HS-27A (cell line): Measurements from ENCODE around the gene SAMD4A.

Experiments used
- DNase-seq: peaks from one replicate; pipeline ENCODE4 v3.0.0-alpha.2; 2012; ENCODE audit warnings: low read depth, missing footprints

The SAMD4A gene

GRCh38 chr14:54632452-54632851, 65.5 kb downstream of the SAMD4A start:
- no peak for DNase-seq

- no peak for DNase-seq
Measured at GRCh38 chr14:54633076-54633475, 66.1 kb downstream of the SAMD4A start.

- no peak for DNase-seq
Measured at GRCh38 chr14:54637270-54638134, 70.6 kb downstream of the SAMD4A start.

- DNase-seq, result no peak
Measured at GRCh38 chr14:54638135-54638446, 71.2 kb downstream of the SAMD4A start.

GRCh38 chr14:54639611-54640010, 72.7 kb downstream of the SAMD4A start:
- no peak for DNase-seq

- DNase-seq, result no peak
Measured at GRCh38 chr14:54640506-54640905, 73.6 kb downstream of the SAMD4A start.

- DNase-seq, result no peak
Measured at GRCh38 chr14:54642121-54642520, 75.2 kb downstream of the SAMD4A start.

GRCh38 chr14:54642801-54643695, 76.1 kb downstream of the SAMD4A start:
- no peak for DNase-seq

GRCh38 chr14:54643696-54644176, 76.8 kb downstream of the SAMD4A start:
- no peak for DNase-seq

GRCh38 chr14:54645639-54646038, 78.7 kb downstream of the SAMD4A start:
- no peak for DNase-seq

- DNase-seq, result no peak
Measured at GRCh38 chr14:54646626-54647025, 79.7 kb downstream of the SAMD4A start.

- no peak for DNase-seq
Measured at GRCh38 chr14:54647378-54647777, 80.5 kb downstream of the SAMD4A start.

GRCh38 chr14:54649056-54649455, 82.1 kb downstream of the SAMD4A start:
- DNase-seq, result no peak

GRCh38 chr14:54650331-54650958, 83.5 kb downstream of the SAMD4A start:
- no peak for DNase-seq

- no peak for DNase-seq
Measured at GRCh38 chr14:54650959-54651351, 84.0 kb downstream of the SAMD4A start.

GRCh38 chr14:54651649-54652048, 84.7 kb downstream of the SAMD4A start:
- DNase-seq, result no peak

- DNase-seq, result peak; percentile 94
Measured at GRCh38 chr14:54652188-54652587, 85.3 kb downstream of the SAMD4A start.

- DNase-seq, result no peak
Measured at GRCh38 chr14:54652605-54653052, 85.7 kb downstream of the SAMD4A start.

GRCh38 chr14:54653712-54654469, 87.0 kb downstream of the SAMD4A start:
- DNase-seq, result no peak

GRCh38 chr14:54654605-54655004, 87.7 kb downstream of the SAMD4A start:
- no peak for DNase-seq

- no peak for DNase-seq
Measured at GRCh38 chr14:54658836-54659235, 91.9 kb downstream of the SAMD4A start.

- DNase-seq, result no peak
Measured at GRCh38 chr14:54659365-54659764, 92.4 kb downstream of the SAMD4A start.
